Gastrocnemius medialis (tissue), 4 donors: Measurements from ENCODE around the gene OR56B4.

Experiments used
- POLR2A ChIP-seq, 2 donors: fragments of 450-650 bp; IDR thresholded peaks; one replicate each; pipeline ENCODE4 v1.6.1; 2017; ENCODE audit warnings: antibody characterized with exemption in 2 of 2, mild to moderate bottlenecking in 2 of 2, moderate library complexity in 2 of 2
- TF ChIP-seq, protein P1 (sequence below), 5 experiments: fragments of 450-650 bp in 3 of 5; fragments of 200-600 bp in 2 of 5; sonication (generic) in 2 of 5; IDR thresholded peaks in 4 of 5; conservative IDR thresholded peaks in 1 of 5; 1 replicate in 4 of 5; 2 replicates in 1 of 5; pipeline ENCODE4 v1.5.1; 2016 to 2019; ENCODE audit warnings: antibody characterized with exemption in 5 of 5, mild to moderate bottlenecking in 3 of 5, moderate library complexity in 3 of 5

DNA sequence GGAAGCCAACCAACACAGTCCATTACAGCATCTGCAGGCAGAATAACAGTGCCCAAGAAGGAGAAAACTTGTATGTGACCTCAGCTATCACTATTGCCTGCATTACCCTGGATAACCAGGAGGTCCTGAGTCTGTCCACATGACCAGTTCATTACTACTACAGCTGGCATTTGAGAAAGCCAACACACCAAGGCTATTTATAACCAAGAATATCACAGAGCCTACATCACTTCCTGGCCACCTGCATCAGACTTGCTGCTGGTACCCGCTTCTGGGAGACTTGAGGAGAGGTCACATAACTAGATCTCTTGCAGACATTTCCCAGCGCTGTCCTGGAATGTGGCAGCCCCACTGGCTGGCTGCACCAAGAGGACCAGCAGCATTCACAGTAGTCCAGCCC, 11.1 kb upstream of the OR56B4 start:
- TF ChIP-seq, protein P1, sequence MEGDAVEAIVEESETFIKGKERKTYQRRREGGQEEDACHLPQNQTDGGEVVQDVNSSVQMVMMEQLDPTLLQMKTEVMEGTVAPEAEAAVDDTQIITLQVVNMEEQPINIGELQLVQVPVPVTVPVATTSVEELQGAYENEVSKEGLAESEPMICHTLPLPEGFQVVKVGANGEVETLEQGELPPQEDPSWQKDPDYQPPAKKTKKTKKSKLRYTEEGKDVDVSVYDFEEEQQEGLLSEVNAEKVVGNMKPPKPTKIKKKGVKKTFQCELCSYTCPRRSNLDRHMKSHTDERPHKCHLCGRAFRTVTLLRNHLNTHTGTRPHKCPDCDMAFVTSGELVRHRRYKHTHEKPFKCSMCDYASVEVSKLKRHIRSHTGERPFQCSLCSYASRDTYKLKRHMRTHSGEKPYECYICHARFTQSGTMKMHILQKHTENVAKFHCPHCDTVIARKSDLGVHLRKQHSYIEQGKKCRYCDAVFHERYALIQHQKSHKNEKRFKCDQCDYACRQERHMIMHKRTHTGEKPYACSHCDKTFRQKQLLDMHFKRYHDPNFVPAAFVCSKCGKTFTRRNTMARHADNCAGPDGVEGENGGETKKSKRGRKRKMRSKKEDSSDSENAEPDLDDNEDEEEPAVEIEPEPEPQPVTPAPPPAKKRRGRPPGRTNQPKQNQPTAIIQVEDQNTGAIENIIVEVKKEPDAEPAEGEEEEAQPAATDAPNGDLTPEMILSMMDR (IDR thresholded peaks at IDR 0.05 in 4 of 5, conservative IDR thresholded peaks at IDR 0.05 in 1 of 5): no peak
- no peak for TF ChIP-seq POLR2A (IDR thresholded peaks at IDR 0.05)
